HuH-7.5 (cell line): Measurements from ENCODE around the gene PHLDB1.

ENCODE experiments used
- DNase-seq: peaks from one replicate; pipeline ENCODE4 v3.0.0; 2011; ENCODE audit warnings: low spot score

Gene PHLDB1

DNA sequence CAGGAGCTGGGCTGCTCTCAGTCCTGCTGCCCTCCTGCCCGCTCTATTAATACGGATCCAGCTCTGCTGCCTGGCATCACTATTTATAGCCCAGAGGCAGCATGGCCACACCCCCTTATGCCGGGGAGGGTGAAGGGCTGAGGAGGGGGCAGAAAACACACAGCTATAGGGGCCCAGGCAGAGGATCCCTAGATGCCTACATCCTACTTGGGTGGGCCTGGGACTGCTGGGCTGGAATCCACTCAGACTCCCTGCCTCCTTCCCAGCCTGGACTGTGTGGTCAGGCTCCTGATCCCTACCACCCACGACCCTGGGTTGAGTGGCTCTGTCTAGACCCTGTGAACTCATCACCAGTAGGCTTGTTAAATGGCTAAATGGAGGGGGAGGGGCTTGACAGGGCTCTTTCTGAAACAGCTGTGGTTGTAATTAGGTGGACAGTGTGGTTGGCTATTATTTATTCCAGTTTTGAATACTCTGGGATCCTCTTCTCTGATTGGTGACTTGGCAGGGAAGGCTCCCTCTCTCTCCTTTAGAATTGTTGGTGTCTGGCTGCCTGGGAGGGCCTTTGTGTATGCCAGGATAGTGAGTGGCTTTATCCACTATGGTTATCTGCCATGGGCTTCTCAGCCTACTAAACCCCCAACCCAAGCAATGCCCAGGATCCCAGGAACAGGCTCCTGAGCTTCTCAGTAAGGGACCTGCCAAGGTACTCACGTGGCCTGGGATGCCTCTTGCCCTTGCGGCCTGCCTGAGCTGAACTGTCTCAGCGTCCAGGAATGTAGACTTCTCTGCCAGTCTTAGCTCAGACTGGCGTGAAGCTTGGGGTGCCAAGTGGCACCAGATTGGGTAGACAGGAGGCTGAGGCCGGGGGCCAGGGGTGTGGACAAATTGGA is 15.2 kb downstream of the PHLDB1 start:
- no peak for DNase-seq

GRCh38 chr11:118623269-118623655 is 15.8 kb downstream of the PHLDB1 start:
- DNase-seq: no peak

- no peak for DNase-seq
These were observed 17.7 kb downstream of the PHLDB1 start for GRCh38 chr11:118625036-118625690.

DNA sequence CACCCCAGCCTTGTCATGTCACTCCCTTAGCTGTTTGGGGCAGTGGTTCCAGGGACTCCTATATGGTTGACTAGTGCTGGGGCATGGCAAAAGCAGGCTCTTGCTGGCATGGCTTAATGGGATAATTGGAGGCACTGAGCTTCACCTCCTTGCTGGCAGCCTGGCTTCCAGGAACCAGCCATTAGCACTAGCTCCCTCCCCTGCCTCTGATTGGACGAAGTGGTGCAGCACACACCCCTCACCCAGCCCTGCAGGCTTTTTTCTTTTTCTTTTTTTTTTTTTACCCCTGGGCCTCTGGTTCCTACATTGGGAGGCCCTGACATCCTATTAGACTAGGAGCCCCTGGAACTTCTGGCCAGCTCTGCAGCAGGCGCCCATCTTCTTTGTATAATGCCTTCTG is 18.6 kb downstream of the PHLDB1 start:
- DNase-seq: no peak

DNA sequence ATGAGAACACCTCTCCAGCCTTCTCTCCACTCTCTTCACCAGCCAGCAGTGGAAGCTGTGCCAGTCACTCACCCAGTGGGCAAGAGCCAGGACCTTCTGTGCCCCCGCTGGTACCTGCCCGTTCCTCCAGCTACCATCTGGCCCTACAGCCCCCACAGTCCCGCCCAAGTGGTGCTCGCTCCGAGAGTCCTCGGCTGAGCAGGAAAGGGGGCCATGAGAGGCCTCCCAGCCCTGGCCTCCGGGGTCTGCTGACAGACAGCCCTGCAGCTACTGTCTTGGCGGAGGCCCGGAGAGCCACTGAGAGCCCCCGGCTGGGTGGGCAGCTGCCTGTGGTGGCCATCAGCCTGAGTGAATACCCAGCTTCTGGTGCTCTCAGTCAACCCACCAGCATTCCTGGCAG is 20.2 kb downstream of the PHLDB1 start:
- no peak for DNase-seq

DNA sequence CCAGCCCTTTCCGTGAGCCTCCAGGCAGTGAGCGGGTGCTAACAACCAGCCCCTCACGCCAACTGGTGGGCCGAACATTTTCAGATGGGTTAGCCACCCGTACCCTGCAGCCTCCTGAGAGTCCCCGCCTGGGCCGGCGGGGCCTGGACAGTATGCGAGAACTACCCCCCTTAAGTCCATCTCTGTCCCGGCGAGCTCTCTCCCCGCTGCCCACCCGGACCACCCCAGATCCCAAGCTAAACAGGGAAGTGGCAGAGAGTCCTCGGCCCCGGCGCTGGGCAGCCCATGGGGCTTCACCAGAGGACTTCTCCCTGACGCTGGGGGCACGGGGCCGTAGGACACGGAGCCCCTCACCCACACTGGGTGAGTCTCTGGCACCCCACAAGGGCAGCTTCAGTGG is 20.6 kb downstream of the PHLDB1 start:
- DNase-seq: no peak

DNA sequence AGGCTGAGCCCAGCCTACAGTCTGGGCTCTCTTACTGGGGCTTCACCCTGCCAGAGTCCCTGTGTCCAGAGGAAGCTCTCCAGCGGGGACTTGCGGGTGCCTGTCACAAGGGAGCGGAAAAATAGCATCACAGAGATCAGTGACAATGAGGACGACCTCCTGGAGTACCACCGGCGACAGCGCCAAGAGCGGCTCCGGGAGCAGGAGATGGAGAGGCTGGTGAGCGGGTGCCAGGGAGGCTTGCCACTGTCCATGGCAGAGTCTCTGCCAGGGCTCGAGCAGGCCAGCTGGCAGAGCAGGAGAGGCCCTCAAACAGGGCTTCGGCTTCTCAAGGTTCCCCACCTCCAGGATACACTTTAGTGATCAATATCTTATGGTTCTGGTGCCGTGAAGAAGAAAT is 21.0 kb downstream of the PHLDB1 start:
- no peak for DNase-seq

GRCh38 chr11:118628861-118629549 is 21.6 kb downstream of the PHLDB1 start:
- no peak for DNase-seq

- no peak for DNase-seq
These were observed 22.6 kb downstream of the PHLDB1 start for GRCh38 chr11:118629761-118630661.

GRCh38 chr11:118631142-118631909 is 23.9 kb downstream of the PHLDB1 start:
- DNase-seq: no peak

- no peak for DNase-seq
These were observed 25.3 kb downstream of the PHLDB1 start for GRCh38 chr11:118632577-118633318.

GRCh38 chr11:118633319-118633690 is 25.9 kb downstream of the PHLDB1 start:
- DNase-seq: no peak

- no peak for DNase-seq
These were observed 26.6 kb downstream of the PHLDB1 start for GRCh38 chr11:118633979-118634378.

GRCh38 chr11:118634431-118635236 is 27.2 kb downstream of the PHLDB1 start:
- no peak for DNase-seq

DNA sequence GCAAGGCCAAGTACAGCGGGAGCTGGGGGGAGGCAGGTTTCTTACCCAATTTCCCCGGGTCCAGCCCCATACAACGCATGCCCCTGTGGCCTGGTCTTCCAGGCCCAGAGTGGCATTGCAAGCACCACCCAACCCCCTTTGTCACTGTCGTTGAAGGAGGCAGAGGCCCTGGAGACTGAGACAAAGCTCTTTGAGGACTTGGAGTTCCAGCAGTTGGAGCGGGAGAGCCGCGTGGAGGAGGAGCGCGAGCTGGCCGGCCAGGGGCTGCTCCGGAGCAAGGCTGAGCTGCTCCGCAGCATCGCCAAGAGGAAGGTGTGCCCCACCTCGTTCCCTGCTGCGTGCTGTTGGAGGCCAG is 27.8 kb downstream of the PHLDB1 start:
- no peak for DNase-seq

GRCh38 chr11:118635642-118636041 is 28.2 kb downstream of the PHLDB1 start:
- no peak for DNase-seq

DNA sequence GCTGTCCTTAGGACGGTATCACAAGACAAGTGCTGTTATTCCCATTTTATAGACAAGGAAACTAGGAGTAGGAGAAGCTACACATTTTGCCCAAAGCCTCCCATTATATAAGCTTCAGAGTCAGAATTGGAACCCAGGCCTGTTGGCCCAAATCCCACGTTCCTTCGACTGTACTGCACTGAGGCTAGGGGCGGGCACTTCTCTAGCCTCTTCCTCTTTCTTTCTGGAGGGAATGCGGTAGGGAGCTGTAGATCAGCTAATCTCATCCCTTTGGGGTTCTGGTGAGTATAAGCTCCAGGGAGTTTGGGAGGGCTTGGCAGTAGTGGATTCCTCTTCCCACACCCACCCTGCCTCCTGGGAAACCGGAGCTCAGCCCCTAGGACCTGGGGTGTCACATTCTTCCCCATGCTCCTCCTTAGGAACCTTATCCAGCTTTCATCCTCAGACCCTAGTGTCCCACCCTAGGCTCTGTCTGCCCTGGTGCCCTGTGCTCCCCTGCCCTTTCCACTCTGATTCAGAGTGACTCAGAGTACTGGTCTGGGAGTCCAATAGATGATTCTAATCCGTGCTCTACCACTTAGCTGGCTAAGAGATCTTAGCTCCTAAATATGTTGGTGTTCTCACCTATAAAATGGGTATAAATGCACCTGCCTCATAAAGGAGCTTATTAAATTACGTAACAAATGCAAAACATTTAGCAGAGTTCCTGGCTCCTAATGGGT is 29.3 kb downstream of the PHLDB1 start:
- DNase-seq: no peak

GRCh38 chr11:118638726-118639125 is 31.3 kb downstream of the PHLDB1 start:
- no peak for DNase-seq

- no peak for DNase-seq
These were observed 32.5 kb downstream of the PHLDB1 start for GRCh38 chr11:118639899-118640298.
